Glomerular visceral epithelial cell (primary cell): Measurements from ENCODE around the gene UBXN6.

Experiments
- DNase-seq: peaks from one replicate; pipeline ENCODE4 v3.0.0-alpha.2; 2016; ENCODE audit errors: extremely low spot score

The UBXN6 gene

GRCh38 chr19:4439243-4439642, 18.4 kb downstream of the UBXN6 start:
- DNase-seq = no peak

GRCh38 chr19:4437103-4437502, 20.5 kb downstream of the UBXN6 start:
- no peak for DNase-seq

- no peak for DNase-seq
Observed at GRCh38 chr19:4436231-4436630, 21.4 kb downstream of the UBXN6 start.

- no peak for DNase-seq
Observed at GRCh38 chr19:4434391-4434790, 23.2 kb downstream of the UBXN6 start.

GRCh38 chr19:4432918-4433506, 24.6 kb downstream of the UBXN6 start:
- DNase-seq = no peak

- no peak for DNase-seq
Observed at GRCh38 chr19:4431808-4432674, 25.6 kb downstream of the UBXN6 start.

GRCh38 chr19:4431296-4431695, 26.3 kb downstream of the UBXN6 start:
- no peak for DNase-seq

- DNase-seq = no peak
Observed at GRCh38 chr19:4430760-4431159, 26.8 kb downstream of the UBXN6 start.

- no peak for DNase-seq
Observed at GRCh38 chr19:4429771-4430171, 27.8 kb downstream of the UBXN6 start.

- no peak for DNase-seq
Observed at GRCh38 chr19:4429256-4429655, 28.3 kb downstream of the UBXN6 start.

- no peak for DNase-seq
Observed at GRCh38 chr19:4428326-4428975, 29.1 kb downstream of the UBXN6 start.

- no peak for DNase-seq
Observed at GRCh38 chr19:4425537-4425936, 32.1 kb downstream of the UBXN6 start.

- DNase-seq = no peak
Observed at GRCh38 chr19:4423416-4424126, 34.0 kb downstream of the UBXN6 start.

- no peak for DNase-seq
Observed at GRCh38 chr19:4416268-4416667, 41.3 kb downstream of the UBXN6 start.

- no peak for DNase-seq
Observed at GRCh38 chr19:4415352-4415751, 42.2 kb downstream of the UBXN6 start.

GRCh38 chr19:4414800-4415321, 42.7 kb downstream of the UBXN6 start:
- DNase-seq = no peak

- no peak for DNase-seq
Observed at GRCh38 chr19:4414144-4414799, 43.3 kb downstream of the UBXN6 start.

- DNase-seq = no peak
Observed at GRCh38 chr19:4413588-4413987, 44.0 kb downstream of the UBXN6 start.

- no peak for DNase-seq
Observed at GRCh38 chr19:4409123-4409933, 48.3 kb downstream of the UBXN6 start.

- no peak for DNase-seq
Observed at GRCh38 chr19:4406626-4407025, 51.0 kb downstream of the UBXN6 start.

- no peak for DNase-seq
Observed at GRCh38 chr19:4405977-4406376, 51.6 kb downstream of the UBXN6 start.
